ENCODE data around the gene SORBS2. TPM values are rescaled to one million over a fixed set of nuclear protein-coding genes. Genes with fewer than 3 reads are reported as not detected.

SORBS2 gene
- polyA plus RNA-seq, 3 donors from 2014 or later, result 2.6 to 5.8 TPM; not detected in 1

GRCh38 chr4:185803022-185803421 lies 9.0 kb downstream of the SORBS2 start:
- Mint-ChIP-seq H3K4me3 (no peak overlapping the region), H3K27ac (no peak overlapping the region), H3K36me3 (no peaks in the 10 kb centered on the region), H3K27me3 (ENCODE audit: low read depth in 3 of 3) (peaks cover 0 to 9% (median 0%) of the 10 kb centered on the region in 3 donors), H3K4me1 (no peaks in the 10 kb centered on the region), H3K9me3 (no peaks in the 10 kb centered on the region)
- no peak for DNase-seq

GRCh38 chr4:185801471-185801870 lies 10.5 kb downstream of the SORBS2 start:
- H3K27me3 Mint-ChIP-seq (ENCODE audit: low read depth in 3 of 3), result peaks cover 0 to 7% (median 0%) of the 10 kb centered on the region in 3 donors
- no peaks in the 10 kb centered on the region for H3K9me3 Mint-ChIP-seq
- H3K27ac Mint-ChIP-seq, result no peak overlapping the region
- no peaks in the 10 kb centered on the region for H3K4me1 Mint-ChIP-seq
- no peak for DNase-seq
- H3K36me3 Mint-ChIP-seq, result no peaks in the 10 kb centered on the region
- no peak overlapping the region for H3K4me3 Mint-ChIP-seq

- DNase-seq, result no peak
- no peak overlapping the region for H3K27ac Mint-ChIP-seq
- H3K27me3 Mint-ChIP-seq (ENCODE audit: low read depth in 3 of 3), result peaks cover 0 to 7% (median 0%) of the 10 kb centered on the region in 3 donors
- H3K9me3 Mint-ChIP-seq, result no peaks in the 10 kb centered on the region
- no peak overlapping the region for H3K4me3 Mint-ChIP-seq
- H3K4me1 Mint-ChIP-seq, result no peaks in the 10 kb centered on the region
- no peaks in the 10 kb centered on the region for H3K36me3 Mint-ChIP-seq
Observed at GRCh38 chr4:185800266-185800945, 11.6 kb downstream of the SORBS2 start.

- DNase-seq, result no peak
- H3K36me3 Mint-ChIP-seq, result no peaks in the 10 kb centered on the region
- no peak overlapping the region for H3K4me3 Mint-ChIP-seq
- H3K4me1 Mint-ChIP-seq, result no peaks in the 10 kb centered on the region
- peaks cover 0 to 7% (median 0%) of the 10 kb centered on the region in 3 donors for H3K27me3 Mint-ChIP-seq (ENCODE audit: low read depth in 3 of 3)
- peak overlapping the region in 1 of 6 donors; percentile 38 for H3K27ac Mint-ChIP-seq
- H3K9me3 Mint-ChIP-seq, result no peaks in the 10 kb centered on the region
Observed at GRCh38 chr4:185799442-185799841, 12.6 kb downstream of the SORBS2 start.

GRCh38 chr4:185797596-185798338 lies 14.2 kb downstream of the SORBS2 start:
- no peaks in the 10 kb centered on the region for H3K9me3 Mint-ChIP-seq
- no peak for DNase-seq
- no peak overlapping the region for H3K4me3 Mint-ChIP-seq
- H3K36me3 Mint-ChIP-seq, result no peaks in the 10 kb centered on the region
- no peak overlapping the region for H3K27ac Mint-ChIP-seq
- H3K27me3 Mint-ChIP-seq (ENCODE audit: low read depth in 3 of 3), result peaks cover 0 to 7% (median 0%) of the 10 kb centered on the region in 3 donors
- H3K4me1 Mint-ChIP-seq, result no peaks in the 10 kb centered on the region

- H3K36me3 Mint-ChIP-seq, result no peaks in the 10 kb centered on the region
- no peak overlapping the region for H3K27ac Mint-ChIP-seq
- H3K27me3 Mint-ChIP-seq (ENCODE audit: low read depth in 3 of 3), result peaks cover 0 to 7% (median 1%) of the 10 kb centered on the region in 3 donors
- H3K4me3 Mint-ChIP-seq, result no peak overlapping the region
- no peaks in the 10 kb centered on the region for H3K4me1 Mint-ChIP-seq
- H3K9me3 Mint-ChIP-seq, result no peaks in the 10 kb centered on the region
- no peak for DNase-seq
Observed at GRCh38 chr4:185797018-185797417, 15.0 kb downstream of the SORBS2 start.

GRCh38 chr4:185796176-185796575 lies 15.8 kb downstream of the SORBS2 start:
- Mint-ChIP-seq H3K4me1 (no peaks in the 10 kb centered on the region), H3K9me3 (no peaks in the 10 kb centered on the region), H3K36me3 (no peaks in the 10 kb centered on the region), H3K27ac (no peak overlapping the region), H3K4me3 (no peak overlapping the region), H3K27me3 (ENCODE audit: low read depth in 3 of 3) (peaks cover 0 to 7% (median 1%) of the 10 kb centered on the region in 3 donors)
- no peak for DNase-seq

GRCh38 chr4:185794637-185795036 lies 17.4 kb downstream of the SORBS2 start:
- no peaks in the 10 kb centered on the region for H3K9me3 Mint-ChIP-seq
- no peaks in the 10 kb centered on the region for H3K4me1 Mint-ChIP-seq
- peaks cover 0 to 1% (median 0%) of the 10 kb centered on the region in 3 donors for H3K27me3 Mint-ChIP-seq (ENCODE audit: low read depth in 3 of 3)
- H3K27ac Mint-ChIP-seq, result no peak overlapping the region
- H3K36me3 Mint-ChIP-seq, result no peaks in the 10 kb centered on the region
- no peak for DNase-seq
- no peak overlapping the region for H3K4me3 Mint-ChIP-seq

- DNase-seq, result no peak
- Mint-ChIP-seq H3K4me3 (no peak overlapping the region), H3K27me3 (ENCODE audit: low read depth in 3 of 3) (peaks cover 0 to 1% (median 0%) of the 10 kb centered on the region in 3 donors), H3K4me1 (no peaks in the 10 kb centered on the region), H3K9me3 (no peaks in the 10 kb centered on the region), H3K36me3 (no peaks in the 10 kb centered on the region), H3K27ac (no peak overlapping the region)
Observed at GRCh38 chr4:185793716-185794115, 18.3 kb downstream of the SORBS2 start.

GRCh38 chr4:185793116-185793485 lies 18.9 kb downstream of the SORBS2 start:
- no peak for DNase-seq
- H3K9me3 Mint-ChIP-seq, result no peaks in the 10 kb centered on the region
- no peak overlapping the region for H3K4me3 Mint-ChIP-seq
- H3K27me3 Mint-ChIP-seq (ENCODE audit: low read depth in 3 of 3), result peaks cover 0 to 1% (median 0%) of the 10 kb centered on the region in 3 donors
- no peaks in the 10 kb centered on the region for H3K36me3 Mint-ChIP-seq
- H3K4me1 Mint-ChIP-seq, result no peaks in the 10 kb centered on the region
- no peak overlapping the region for H3K27ac Mint-ChIP-seq

- Mint-ChIP-seq H3K27me3 (ENCODE audit: low read depth in 3 of 3) (peaks cover 0 to 1% (median 0%) of the 10 kb centered on the region in 3 donors), H3K9me3 (no peaks in the 10 kb centered on the region), H3K4me1 (no peaks in the 10 kb centered on the region), H3K27ac (no peak overlapping the region), H3K4me3 (no peak overlapping the region), H3K36me3 (no peaks in the 10 kb centered on the region)
- no peak for DNase-seq
Observed at GRCh38 chr4:185792384-185793115, 19.4 kb downstream of the SORBS2 start.

GRCh38 chr4:185787926-185788679 lies 23.9 kb downstream of the SORBS2 start:
- Mint-ChIP-seq H3K36me3 (no peaks in the 10 kb centered on the region), H3K4me3 (no peak overlapping the region), H3K27ac (no peak overlapping the region), H3K9me3 (peaks cover 0 to 4% (median 0%) of the 10 kb centered on the region in 6 donors), H3K4me1 (no peaks in the 10 kb centered on the region), H3K27me3 (ENCODE audit: low read depth in 3 of 3) (peaks cover 0 to 1% (median 0%) of the 10 kb centered on the region in 3 donors)
- no peak for DNase-seq

- Mint-ChIP-seq H3K4me3 (no peak overlapping the region), H3K36me3 (no peaks in the 10 kb centered on the region), H3K27me3 (ENCODE audit: low read depth in 3 of 3) (peaks cover 0 to 4% (median 0%) of the 10 kb centered on the region in 3 donors), H3K27ac (no peak overlapping the region), H3K4me1 (no peaks in the 10 kb centered on the region), H3K9me3 (peaks cover 0 to 4% (median 0%) of the 10 kb centered on the region in 6 donors)
- no peak for DNase-seq
Observed at GRCh38 chr4:185786422-185786821, 25.6 kb downstream of the SORBS2 start.
